CD4-positive, alpha-beta T cell treated with Interleukin-15 for 4 hours (primary cell): ENCODE data around the gene MIOX.

ENCODE experiments used
- DNase-seq: peaks from one replicate; pipeline ENCODE4 v3.0.0-alpha.2; 2020; ENCODE audit warnings: low spot score

Gene MIOX

GRCh38 chr22:50486561-50487289 lies at the start of gene MIOX:
Gene MIOX (plus strand): TSS chr22:50486859. CDS start chr22:50486898, 39 bp downstream.
- DNase-seq = no peak

- DNase-seq = no peak
Observed at GRCh38 chr22:50437511-50438304, 49.0 kb upstream of the MIOX start.

GRCh38 chr22:50438305-50439275 lies 48.1 kb upstream of the MIOX start:
- DNase-seq = no peak

GRCh38 chr22:50439314-50439870 lies 47.3 kb upstream of the MIOX start:
- DNase-seq = no peak

- DNase-seq = no peak
Observed at GRCh38 chr22:50439871-50440331, 46.8 kb upstream of the MIOX start.

GRCh38 chr22:50440544-50441249 lies 46.0 kb upstream of the MIOX start:
- no peak for DNase-seq

- DNase-seq = no peak
Observed at GRCh38 chr22:50441428-50441993, 45.1 kb upstream of the MIOX start.

- DNase-seq = no peak
Observed at GRCh38 chr22:50443197-50443596, 43.5 kb upstream of the MIOX start.

- no peak for DNase-seq
Observed at GRCh38 chr22:50443801-50444625, 42.6 kb upstream of the MIOX start.

GRCh38 chr22:50444663-50445062 lies 42.0 kb upstream of the MIOX start:
- DNase-seq = no peak

- peak; percentile 29 for DNase-seq
Observed at GRCh38 chr22:50445071-50445879, 41.4 kb upstream of the MIOX start.

GRCh38 chr22:50445880-50446707 lies 40.6 kb upstream of the MIOX start:
- no peak for DNase-seq

- DNase-seq = no peak
Observed at GRCh38 chr22:50446708-50447575, 39.7 kb upstream of the MIOX start.

- DNase-seq = no peak
Observed at GRCh38 chr22:50447576-50448551, 38.8 kb upstream of the MIOX start.

- DNase-seq = no peak
Observed at GRCh38 chr22:50452649-50453048, 34.0 kb upstream of the MIOX start.

GRCh38 chr22:50454556-50455075 lies 32.0 kb upstream of the MIOX start:
- DNase-seq = no peak
